K562 (cell line): ENCODE measurements around the gene TTC13. TPM values are rescaled to one million over a fixed set of nuclear protein-coding genes. Genes with fewer than 3 reads are reported as not detected.

Experiments used
- ATAC-seq: fragments of 200-7000 bp; cut with Tn5 transposase; 3 replicates; pipeline ENCODE4 v1.9.1; 2020; ENCODE audit warnings: moderate library complexity
- BruUV-seq: library from RNA; stranded (reverse); fragments of 400-500 nt; replicated peaks from 2 replicates; lab custom pipeline; 2021; lab: Mats Ljungman, UMichigan
- CTCF ChIA-PET: fragments of 300-600 bp; formaldehyde crosslinking; extraction: SDS; loops from one replicate; lab custom pipeline; 2021; ENCODE audit warnings: low intra/inter-chr PET ratio; lab: Yijun Ruan, JAX
- POLR2A ChIA-PET: fragments of 300-600, 350-650 bp; sonication (Branson Sonifier 250); formaldehyde crosslinking; extraction: SDS; loops from one replicate; lab custom pipeline; 2021; ENCODE audit warnings: antibody characterized with exemption, inconsistent platforms; lab: Yijun Ruan, JAX
- DNase-seq, 4 experiments: peaks; one replicate each; pipeline versions ENCODE4 v3.0.0 to v3.0.0-alpha.2; 2011 to 2018; ENCODE audit warnings: low spot score in 3 of 4, mixed read lengths in 3 of 4; ENCODE audit errors: extremely low read depth in 1 of 4
- FAIRE-seq: peaks from 2 replicates; lab custom pipeline; 2011; peaks lifted over from hg19 to GRCh38; lab: Jason Lieb, UNC
- H2AFZ ChIP-seq: 2 replicates; pipeline ENCODE4 v1.6.0; 2011; ENCODE audit warnings: low read depth, low read length, control low read depth, inconsistent platforms
- H3K27ac ChIP-seq: fragments of 200-600 bp; 3 replicates; pipeline ENCODE4 v1.8.0; 2011; ENCODE audit warnings: low read depth, mild to moderate bottlenecking, control low read depth, inconsistent platforms, low read length, moderate library complexity, mixed read lengths; ENCODE audit errors: extremely low read depth
- H3K27me3 ChIP-seq, 2 experiments: fragments of 300-600 bp in 1 of 2; 2 replicates in 1 of 2; 3 replicates in 1 of 2; pipeline versions ENCODE4 v1.6.0 to v1.8.0; 2011; ENCODE audit warnings: inconsistent platforms in 2 of 2, low read length in 2 of 2, mild to moderate bottlenecking in 1 of 2, mixed read lengths in 1 of 2, moderate library complexity in 1 of 2; ENCODE audit not compliant: control insufficient read depth in 2 of 2, insufficient read depth in 2 of 2
- H3K36me3 ChIP-seq: fragments of 300-600 bp; 3 replicates; pipeline ENCODE4 v1.8.0; 2011; ENCODE audit warnings: mild to moderate bottlenecking, low read length, inconsistent platforms; ENCODE audit not compliant: control insufficient read depth, insufficient read depth
- H3K4me1 ChIP-seq, 2 experiments: fragments of 200-600 bp in 1 of 2; replicated peaks in 1 of 2; 2 replicates in 1 of 2; 3 replicates in 1 of 2; pipeline versions ENCODE4 v1.5.1 to v1.8.0; 2011; ENCODE audit warnings: inconsistent platforms in 2 of 2, low read length in 2 of 2, mild to moderate bottlenecking in 1 of 2, mixed read lengths in 1 of 2, moderate library complexity in 1 of 2; ENCODE audit not compliant: control insufficient read depth in 2 of 2, insufficient read depth in 2 of 2
- H3K4me2 ChIP-seq: 2 replicates; pipeline ENCODE4 v1.6.1; 2011; ENCODE audit warnings: low read length, control low read depth, inconsistent platforms, mixed read lengths; ENCODE audit not compliant: insufficient read depth
- H3K4me3 ChIP-seq: fragments of 200-600 bp; sonication (generic), shearing (Covaris generic); 2 replicates; pipeline ENCODE4 v1.5.1; 2016; ENCODE audit warnings: control low read depth, inconsistent platforms
- H3K79me2 ChIP-seq: fragments of 200-600 bp; 3 replicates; pipeline ENCODE4 v1.8.0; 2011; ENCODE audit warnings: low read length, inconsistent platforms; ENCODE audit not compliant: control insufficient read depth, insufficient read depth
- H3K9ac ChIP-seq, 2 experiments: 2 replicates each; pipeline versions ENCODE4 v1.6.0 to v1.6.1; 2011; ENCODE audit warnings: low read depth in 2 of 2, low read length in 2 of 2, control low read depth in 1 of 2, inconsistent platforms in 1 of 2, mild to moderate bottlenecking in 1 of 2, mixed read lengths in 1 of 2; ENCODE audit not compliant: insufficient read depth in 1 of 2
- H3K9me1 ChIP-seq: one replicate; pipeline ENCODE4 v1.6.0; 2011; ENCODE audit warnings: inconsistent platforms, mild to moderate bottlenecking, low read length, moderate library complexity; ENCODE audit not compliant: control insufficient read depth, insufficient read depth
- H3K9me3 ChIP-seq: replicated peaks from 2 replicates; pipeline ENCODE4 v1.5.1; 2011; ENCODE audit warnings: low read depth, low read length, inconsistent platforms; ENCODE audit not compliant: control insufficient read depth, insufficient read depth
- H4K20me1 ChIP-seq: replicated peaks from 2 replicates; pipeline ENCODE4 v1.6.1; 2011; ENCODE audit warnings: low read length, inconsistent platforms, mixed read lengths; ENCODE audit not compliant: control insufficient read depth, insufficient read depth
- NFIC ChIP-seq: fragments of 450-650 bp; IDR thresholded peaks from 2 replicates; pipeline ENCODE4 v1.6.1; 2017; ENCODE audit warnings: mild to moderate bottlenecking, inconsistent platforms
- TCF7L2 ChIP-seq: fragments of 150-350 bp; IDR thresholded peaks from 2 replicates; pipeline ENCODE4 v1.6.1; 2016; ENCODE audit warnings: low read depth, mild to moderate bottlenecking, low read length, moderate library complexity
- TSHZ1 ChIP-seq: fragments of 250-450 bp; sonication (Bioruptor Pico); IDR thresholded peaks from 2 replicates; pipeline ENCODE4 v1.4.0; 2020; ENCODE audit warnings: mild to moderate bottlenecking, moderate library complexity
- ZBTB7A ChIP-seq: IDR thresholded peaks from 2 replicates; pipeline ENCODE4 v1.6.1; 2011; ENCODE audit warnings: low read depth, mild to moderate bottlenecking, low read length, moderate library complexity, borderline replicate concordance; ENCODE audit not compliant: control insufficient read depth
- ZNF699 ChIP-seq: fragments of 250-450 bp; sonication (Bioruptor Pico); IDR thresholded peaks from 2 replicates; pipeline ENCODE4 v1.8.0; 2021; ENCODE audit warnings: mild to moderate bottlenecking, moderate library complexity; ENCODE audit not compliant: insufficient replicate concordance
- WGBS: fragments of 100-300 bp; shearing (Covaris generic); methylation state at CpG from one replicate; pipeline ENCODE4 v1.1.6; 2016; ENCODE audit warnings: low coverage, mixed read lengths; ENCODE audit not compliant: insufficient coverage; ENCODE audit errors: missing lambda C conversion rate; 5-methylcytosine and 5-hydroxymethylcytosine counted together
- in situ Hi-C: fragments of 300-500 bp; cut with MboI; formaldehyde crosslinking; loops from 4 replicates; pipeline ENCODE4 v1.15.0; 2018; ENCODE audit warnings: inconsistent platforms, mixed read lengths
- intact Hi-C: fragments of 100-400 bp; cut with micrococcal nuclease; formaldehyde crosslinking; loops from 2 replicates; pipeline ENCODE4 v1.14.2; 2022
- polyA plus RNA-seq, 8 experiments: library from polyadenylated mRNA; depleted of rRNA in 4 of 8; stranded (reverse) in 5 of 8; unstranded in 3 of 8; fragments of >200 nt; fragmentation: Nextera tagmentation in 2 of 8; fragmentation: Illumina TruSeq in 1 of 8; extraction: Ambion mirVana in 2 of 8; extraction: Trizol in 1 of 8; gene quantifications; 2 replicates each; pipeline versions ENCODE4 v1.2.1 to v1.2.3, GENCODE V29; 2011 to 2014; ENCODE audit warnings: inconsistent platforms in 1 of 8, missing spikeins in 1 of 8
- total RNA-seq, 7 experiments: library from RNA; depleted of rRNA in 6 of 7; stranded (reverse); fragments of >200 nt in 6 of 7; fragmentation: Illumina TruSeq in 2 of 7; extraction: Trizol in 2 of 7; gene quantifications; 2 replicates each; pipeline versions ENCODE4 v1.2.1 to v1.2.3, GENCODE V29; 2011 to 2021; ENCODE audit warnings: low replicate concordance in 1 of 7
- TF ChIP-seq, protein P1 (sequence below), 3 experiments: IDR thresholded peaks in 2 of 3; conservative IDR thresholded peaks in 1 of 3; 2 replicates each; pipeline ENCODE4 v1.5.1; 2011 to 2012; ENCODE audit warnings: low read length in 3 of 3, mild to moderate bottlenecking in 3 of 3, control low read depth in 2 of 3, improper control_type of control experiment in 1 of 3, inconsistent platforms in 1 of 3, low read depth in 1 of 3, mixed read lengths in 1 of 3, moderate library complexity in 1 of 3; ENCODE audit not compliant: insufficient read depth in 2 of 3

TTC13 gene
- total and polyA plus RNA-seq, 9 of the 15 experiments (the other 6 are each of a cell fraction or from before 2014, with no cell fraction given) = 1.7 to 13.8 (median 9.6) TPM

DNA sequence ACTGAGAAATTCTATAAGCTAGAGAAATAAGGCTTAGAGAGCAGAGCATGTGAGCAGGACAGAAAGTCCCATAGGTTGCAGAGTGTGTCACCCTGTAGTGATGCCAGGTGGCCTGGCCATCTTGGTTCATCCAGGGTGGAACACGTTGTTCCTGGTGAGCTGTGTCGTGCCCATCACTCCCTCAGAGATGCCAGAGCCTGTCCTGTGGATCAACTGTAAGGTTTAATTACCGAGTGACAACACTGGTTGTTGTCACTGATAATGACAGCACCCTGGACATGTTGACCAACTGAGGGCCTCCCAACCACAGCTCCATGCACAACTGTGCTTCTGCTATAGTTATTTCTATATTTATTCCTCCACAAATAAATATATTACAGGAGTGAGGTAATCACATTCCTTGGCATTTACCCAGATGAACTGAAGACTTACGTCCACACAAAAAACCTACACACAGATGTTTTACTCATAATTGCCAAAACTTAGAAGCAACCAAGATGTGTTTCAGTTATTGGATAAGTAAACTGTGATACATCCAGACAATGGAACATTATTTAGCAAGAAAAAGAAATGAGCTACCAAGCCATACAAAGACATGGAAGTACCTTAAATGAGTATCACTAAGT is 116.6 kb downstream of the TTC13 start:
- Histone ChIP-seq H2AFZ (no peak overlapping the region), H3K27ac (no peak overlapping the region), H3K9me3 (no peaks in the 10 kb centered on the region), H3K79me2 (no peaks in the 10 kb centered on the region), H3K4me1 (peaks cover 4 to 12% of the 10 kb centered on the region in 2 experiments; a peak in 3 of 5 replicates), H3K4me2 (no peak overlapping the region), H4K20me1 (no peaks in the 10 kb centered on the region), H3K9ac (no peak overlapping the region), H3K4me3 (no peak overlapping the region), H3K27me3 (no peaks in the 10 kb centered on the region), H3K36me3 (no peaks in the 10 kb centered on the region), H3K9me1 (peaks cover 3% of the 10 kb centered on the region)
- ATAC-seq (no peak), DNase-seq (no peak), FAIRE-seq (no peak)
- intact Hi-C loops = loop anchor here (10.0 kb wide), 1 partner anchor 217 kb away; the partner anchor contains the start of gene COG2
- POLR2A ChIA-PET = interaction anchor here (0.7 to 2.4 kb wide), 5 partner anchors 8 to 438 kb away, joined by 3 to 13 read pairs (median 3); no protein-coding TSS in a partner anchor
- TF ChIP-seq TCF7L2 (no peak), NFIC (no peak)
- 32% methylated on average over 4 of the region's 4 CpGs for WGBS
- no TSS peak for BruUV-seq
- in situ Hi-C loops = no loop called here
- CTCF ChIA-PET = no interaction called here

DNA sequence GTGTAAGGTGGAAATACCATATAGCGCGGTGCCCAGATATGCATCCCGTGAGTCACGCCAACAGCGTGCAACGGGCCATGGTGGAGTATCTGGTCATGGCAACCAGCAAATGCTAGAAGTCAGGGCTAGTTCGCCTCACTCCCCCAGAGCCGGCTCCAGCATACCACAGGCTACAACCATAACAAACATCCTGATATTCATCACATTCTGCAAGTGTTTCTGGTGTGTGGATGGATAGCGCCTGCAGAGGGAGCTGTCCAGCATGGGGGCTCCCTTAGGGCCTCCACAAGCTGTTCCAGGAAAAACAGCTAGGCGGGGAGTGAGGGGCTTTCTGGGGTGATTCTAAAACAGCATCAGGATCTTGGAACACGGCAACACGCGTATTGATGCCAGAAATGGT is 117.2 kb downstream of the TTC13 start:
- Histone ChIP-seq H3K9me3 (no peaks in the 10 kb centered on the region), H3K4me3 (no peak overlapping the region), H3K4me2 (no peak overlapping the region), H4K20me1 (no peaks in the 10 kb centered on the region), H3K36me3 (no peaks in the 10 kb centered on the region), H3K9me1 (peaks cover 3% of the 10 kb centered on the region), H2AFZ (no peak overlapping the region), H3K4me1 (peaks cover 4 to 6% of the 10 kb centered on the region in 2 experiments; a peak in 3 of 5 replicates), H3K79me2 (no peaks in the 10 kb centered on the region), H3K9ac (no peak overlapping the region), H3K27ac (no peak overlapping the region), H3K27me3 (no peaks in the 10 kb centered on the region)
- no TSS peak for BruUV-seq
- ChIA-PET POLR2A (interaction anchor here (0.7 to 0.9 kb wide), 3 partner anchors 9 to 82 kb away, joined by 3 to 5 read pairs (median 3); no protein-coding TSS in a partner anchor), CTCF (no interaction called here)
- FAIRE-seq (no peak), DNase-seq (peak in 3 of 4 experiments; percentile 40 to 53 (median 52)), ATAC-seq (peak; percentile 42; the same call in 2 of the 3 replicates)
- in situ Hi-C loops = no loop called here
- intact Hi-C loops = loop anchor here (10.0 kb wide), 1 partner anchor 217 kb away; the partner anchor contains the start of gene COG2
- WGBS = 74% methylated on average over 13 of the region's 13 CpGs
- TF ChIP-seq TSHZ1 (no peak), ZNF699 (CRISPR knock-in tag) (no peak), ZBTB7A (0 out of 2 replicates have a peak, but pooled peaks have one; percentile 31)
- TF ChIP-seq, protein P1, sequence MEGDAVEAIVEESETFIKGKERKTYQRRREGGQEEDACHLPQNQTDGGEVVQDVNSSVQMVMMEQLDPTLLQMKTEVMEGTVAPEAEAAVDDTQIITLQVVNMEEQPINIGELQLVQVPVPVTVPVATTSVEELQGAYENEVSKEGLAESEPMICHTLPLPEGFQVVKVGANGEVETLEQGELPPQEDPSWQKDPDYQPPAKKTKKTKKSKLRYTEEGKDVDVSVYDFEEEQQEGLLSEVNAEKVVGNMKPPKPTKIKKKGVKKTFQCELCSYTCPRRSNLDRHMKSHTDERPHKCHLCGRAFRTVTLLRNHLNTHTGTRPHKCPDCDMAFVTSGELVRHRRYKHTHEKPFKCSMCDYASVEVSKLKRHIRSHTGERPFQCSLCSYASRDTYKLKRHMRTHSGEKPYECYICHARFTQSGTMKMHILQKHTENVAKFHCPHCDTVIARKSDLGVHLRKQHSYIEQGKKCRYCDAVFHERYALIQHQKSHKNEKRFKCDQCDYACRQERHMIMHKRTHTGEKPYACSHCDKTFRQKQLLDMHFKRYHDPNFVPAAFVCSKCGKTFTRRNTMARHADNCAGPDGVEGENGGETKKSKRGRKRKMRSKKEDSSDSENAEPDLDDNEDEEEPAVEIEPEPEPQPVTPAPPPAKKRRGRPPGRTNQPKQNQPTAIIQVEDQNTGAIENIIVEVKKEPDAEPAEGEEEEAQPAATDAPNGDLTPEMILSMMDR (IDR thresholded peaks at IDR 0.05 in 2 of 3, conservative IDR thresholded peaks at IDR 0.05 in 1 of 3; ENCODE audit: insufficient read depth in 2 of 3, low read depth in 1 of 3, low read length in 3 of 3) = peak; percentile 36 to 79 (median 57); a peak in 5 of 6 replicates
